Measurements from ENCODE around the gene DNAJC9.

DNA sequence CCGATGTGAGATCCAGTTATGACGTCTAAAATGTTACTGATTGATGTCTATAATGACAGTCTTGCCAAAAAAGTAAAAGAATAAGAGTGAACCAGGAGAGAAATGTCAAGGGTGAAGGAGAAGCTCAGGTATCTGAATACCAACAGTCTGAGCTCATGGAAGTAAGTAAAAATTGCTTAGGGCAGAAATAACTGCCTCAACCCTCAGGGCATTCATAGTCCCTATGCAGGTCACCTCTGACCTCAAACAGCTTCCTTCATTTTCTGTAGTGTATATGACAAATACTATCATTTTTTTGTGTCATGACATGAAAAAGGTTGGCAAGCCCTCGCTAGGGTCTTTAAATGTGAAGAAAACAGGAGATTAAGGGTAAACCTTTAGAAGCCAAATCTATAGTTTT lies 46.4 kb upstream of the DNAJC9 start:
- TF ChIP-seq, protein P1, sequence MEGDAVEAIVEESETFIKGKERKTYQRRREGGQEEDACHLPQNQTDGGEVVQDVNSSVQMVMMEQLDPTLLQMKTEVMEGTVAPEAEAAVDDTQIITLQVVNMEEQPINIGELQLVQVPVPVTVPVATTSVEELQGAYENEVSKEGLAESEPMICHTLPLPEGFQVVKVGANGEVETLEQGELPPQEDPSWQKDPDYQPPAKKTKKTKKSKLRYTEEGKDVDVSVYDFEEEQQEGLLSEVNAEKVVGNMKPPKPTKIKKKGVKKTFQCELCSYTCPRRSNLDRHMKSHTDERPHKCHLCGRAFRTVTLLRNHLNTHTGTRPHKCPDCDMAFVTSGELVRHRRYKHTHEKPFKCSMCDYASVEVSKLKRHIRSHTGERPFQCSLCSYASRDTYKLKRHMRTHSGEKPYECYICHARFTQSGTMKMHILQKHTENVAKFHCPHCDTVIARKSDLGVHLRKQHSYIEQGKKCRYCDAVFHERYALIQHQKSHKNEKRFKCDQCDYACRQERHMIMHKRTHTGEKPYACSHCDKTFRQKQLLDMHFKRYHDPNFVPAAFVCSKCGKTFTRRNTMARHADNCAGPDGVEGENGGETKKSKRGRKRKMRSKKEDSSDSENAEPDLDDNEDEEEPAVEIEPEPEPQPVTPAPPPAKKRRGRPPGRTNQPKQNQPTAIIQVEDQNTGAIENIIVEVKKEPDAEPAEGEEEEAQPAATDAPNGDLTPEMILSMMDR (IDR thresholded peaks at IDR 0.05; ENCODE audit: low read length), result no peak
- no peak for TF ChIP-seq EZH2 (IDR thresholded peaks at IDR 0.05; ENCODE audit: borderline replicate concordance, low read length)
